HG03103 (cell line): ENCODE results near the gene VOPP1.
A peak's percentile ranks its signal among the peaks of the same experiment; 100 is the strongest.
"Not testable (repeated sequence)": the region's sequence is repeated elsewhere in the genome, so short reads cannot be mapped to it uniquely, and the experiment has no call there.

Source experiments
- ATAC-seq: cut with Tn5 transposase; IDR thresholded peaks from one replicate; pipeline ENCODE4 v1.9.1; 2021; ENCODE audit warnings: low read depth; ENCODE audit not compliant: unreplicated experiment

Gene VOPP1

GRCh38 chr7:55515569-55516279 is 56.6 kb downstream of the VOPP1 start:
- ATAC-seq, result peak; percentile 46

GRCh38 chr7:55514546-55515265 is 57.6 kb downstream of the VOPP1 start:
- no peak for ATAC-seq

GRCh38 chr7:55513868-55514267 is 58.4 kb downstream of the VOPP1 start:
- ATAC-seq, result no peak

- no peak for ATAC-seq
Observed at GRCh38 chr7:55512635-55513191, 59.6 kb downstream of the VOPP1 start.

- no peak for ATAC-seq
Observed at GRCh38 chr7:55510621-55511020, 61.7 kb downstream of the VOPP1 start.

- ATAC-seq, result not testable (repeated sequence)
Observed at GRCh38 chr7:55510206-55510605, 62.1 kb downstream of the VOPP1 start.

GRCh38 chr7:55509322-55509721 is 63.0 kb downstream of the VOPP1 start:
- ATAC-seq, result no peak

- ATAC-seq, result peak; percentile 62
Observed at GRCh38 chr7:55508221-55509011, 63.9 kb downstream of the VOPP1 start.

GRCh38 chr7:55507743-55508142 is 64.6 kb downstream of the VOPP1 start:
- no peak for ATAC-seq

GRCh38 chr7:55504967-55505658 is 67.2 kb downstream of the VOPP1 start:
- no peak for ATAC-seq

- no peak for ATAC-seq
Observed at GRCh38 chr7:55504093-55504859, 68.0 kb downstream of the VOPP1 start.

GRCh38 chr7:55502858-55503440 is 69.4 kb downstream of the VOPP1 start:
- ATAC-seq, result no peak

GRCh38 chr7:55502124-55502857 is 70.0 kb downstream of the VOPP1 start:
- ATAC-seq, result no peak

GRCh38 chr7:55501611-55502010 is 70.7 kb downstream of the VOPP1 start:
- no peak for ATAC-seq

- no peak for ATAC-seq
Observed at GRCh38 chr7:55500117-55500756, 72.1 kb downstream of the VOPP1 start.

- no peak for ATAC-seq
Observed at GRCh38 chr7:55499591-55499990, 72.7 kb downstream of the VOPP1 start.

- no peak for ATAC-seq
Observed at GRCh38 chr7:55498770-55499169, 73.5 kb downstream of the VOPP1 start.

- ATAC-seq, result no peak
Observed at GRCh38 chr7:55498142-55498541, 74.2 kb downstream of the VOPP1 start.
